CD4-positive, alpha-beta T cell (primary cell): Measurements from ENCODE around the gene RBSN. TPM values are rescaled to one million over a fixed set of nuclear protein-coding genes. Genes with fewer than 3 reads are reported as not detected.

Experiments
- ATAC-seq: fragments of 200-7000 bp; cut with Tn5 transposase; one replicate; pipeline ENCODE4 v1.10.0; 2022; ENCODE audit warnings: mild to moderate bottlenecking; ENCODE audit not compliant: poor library complexity
- CTCF ChIA-PET: fragments of 350-600 bp; sonication (Branson Sonifier 250); formaldehyde crosslinking; loops from one replicate; lab custom pipeline; 2021; ENCODE audit warnings: antibody characterized with exemption, inconsistent platforms; lab: Charles Lee
- POLR2A ChIA-PET: fragments of 350-600 bp; sonication (Branson Sonifier 250); formaldehyde crosslinking; loops from one replicate; lab custom pipeline; 2021; ENCODE audit warnings: antibody characterized with exemption, inconsistent platforms; lab: Charles Lee
- DNase-seq, 14 experiments: peaks; one replicate each; pipeline ENCODE4 v3.0.0-alpha.2; 2013 to 2020; ENCODE audit warnings: mixed read lengths in 2 of 14
- H3K27ac ChIP-seq, 2 donors: one replicate each; pipeline versions ENCODE4 v1.5.1 to v1.7.0; 2013; ENCODE audit warnings: low read length in 2 of 2, low read depth in 1 of 2, mild to moderate bottlenecking in 1 of 2
- H3K27me3 ChIP-seq, 2 experiments: 1 replicate in 1 of 2; 2 replicates in 1 of 2; pipeline versions ENCODE4 v1.6.1 to v1.7.0; 2013; ENCODE audit warnings: low read length in 2 of 2, control low read depth in 1 of 2, mild to moderate bottlenecking in 1 of 2, moderate library complexity in 1 of 2; ENCODE audit not compliant: insufficient read depth in 2 of 2, control insufficient read depth in 1 of 2
- H3K36me3 ChIP-seq: one replicate; pipeline ENCODE4 v1.6.1; 2013; ENCODE audit warnings: low read length, control low read depth; ENCODE audit not compliant: insufficient read depth
- H3K4me1 ChIP-seq: one replicate; pipeline ENCODE4 v1.6.1; 2013; ENCODE audit warnings: low read length, control low read depth; ENCODE audit not compliant: insufficient read depth
- H3K4me3 ChIP-seq: one replicate; pipeline ENCODE4 v1.5.1; 2013; ENCODE audit warnings: mild to moderate bottlenecking, low read length, moderate library complexity
- H3K9me3 ChIP-seq, 2 experiments: 1 replicate in 1 of 2; 2 replicates in 1 of 2; pipeline versions ENCODE4 v1.6.1 to v1.7.0; 2013; ENCODE audit warnings: low read length in 2 of 2, mild to moderate bottlenecking in 2 of 2, control low read depth in 1 of 2, moderate library complexity in 1 of 2; ENCODE audit not compliant: control insufficient read depth in 1 of 2, insufficient read depth in 1 of 2
- H3K27ac Mint-ChIP-seq: one replicate; pipeline ENCODE4 v1.8.0; 2020; ENCODE audit warnings: mixed read lengths
- H3K27me3 Mint-ChIP-seq: one replicate; pipeline ENCODE4 v1.8.0; 2021; ENCODE audit warnings: mixed read lengths
- H3K36me3 Mint-ChIP-seq: one replicate; pipeline ENCODE4 v1.8.0; 2021; ENCODE audit warnings: low read depth, mixed read lengths
- H3K4me1 Mint-ChIP-seq: one replicate; pipeline ENCODE4 v1.8.0; 2021; ENCODE audit warnings: low read depth, mixed read lengths
- H3K4me3 Mint-ChIP-seq: one replicate; pipeline ENCODE4 v1.8.0; 2020; ENCODE audit warnings: mild to moderate bottlenecking, mixed read lengths
- H3K9me3 Mint-ChIP-seq: one replicate; pipeline ENCODE4 v1.8.0; 2020; ENCODE audit warnings: mixed read lengths
- intact Hi-C, 2 experiments: fragments of 100-400 bp; cut with DNase I in 1 of 2; cut with micrococcal nuclease in 1 of 2; formaldehyde crosslinking; loops; one replicate each; pipeline versions ENCODE4 v1.15.1 to v1.9.0; 2023 to 2025; cut with DNase I, micrococcal nuclease
- total RNA-seq, 174 experiments: library from RNA in 2 of 174; stranded (reverse) in 2 of 174; gene quantifications; one replicate each; pipeline ENCODE4 v1.2.3 and lab custom pipeline; 2021 to 2026
- TF ChIP-seq, protein P1 (sequence below): fragments of 200-600 bp; IDR thresholded peaks from one replicate; pipeline ENCODE4 v1.8.0; 2022; ENCODE audit warnings: antibody characterized with exemption, mild to moderate bottlenecking

RBSN gene
- total RNA-seq, 2 experiments from 2014 or later = 57.2 to 57.9 TPM

DNA sequence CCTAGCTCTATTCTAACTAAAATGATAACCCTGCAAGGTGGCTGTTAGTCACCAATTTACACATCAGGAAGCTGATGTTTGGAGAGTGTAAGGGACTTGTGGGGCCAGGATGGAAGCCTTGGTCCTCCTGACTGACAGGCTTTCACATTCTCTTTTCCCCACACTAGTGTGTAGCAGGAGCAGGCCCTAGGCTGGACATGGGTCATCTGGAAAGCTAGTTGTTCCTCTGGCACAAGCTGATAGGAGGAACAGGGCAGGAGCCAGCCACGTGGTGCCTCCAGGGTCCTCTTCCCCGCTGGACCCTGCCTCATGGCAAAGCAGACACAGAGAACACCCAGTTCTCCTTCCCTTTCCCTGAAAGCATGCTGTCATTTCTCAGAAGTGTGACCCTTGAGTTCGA is 18.1 kb upstream of the RBSN start:
- H3K36me3 Mint-ChIP-seq = no peaks in the 10 kb centered on the region
- Histone ChIP-seq H3K36me3 (no peaks in the 10 kb centered on the region), H3K27me3 (no peaks in the 10 kb centered on the region), H3K9me3 (peaks cover 0 to 5% of the 10 kb centered on the region in 2 experiments), H3K4me3 (no peak overlapping the region), H3K27ac (no peak overlapping the region), H3K4me1 (peaks cover 4% of the 10 kb centered on the region)
- H3K4me1 Mint-ChIP-seq = no peaks in the 10 kb centered on the region
- no peak overlapping the region for H3K27ac Mint-ChIP-seq
- TF ChIP-seq, protein P1, sequence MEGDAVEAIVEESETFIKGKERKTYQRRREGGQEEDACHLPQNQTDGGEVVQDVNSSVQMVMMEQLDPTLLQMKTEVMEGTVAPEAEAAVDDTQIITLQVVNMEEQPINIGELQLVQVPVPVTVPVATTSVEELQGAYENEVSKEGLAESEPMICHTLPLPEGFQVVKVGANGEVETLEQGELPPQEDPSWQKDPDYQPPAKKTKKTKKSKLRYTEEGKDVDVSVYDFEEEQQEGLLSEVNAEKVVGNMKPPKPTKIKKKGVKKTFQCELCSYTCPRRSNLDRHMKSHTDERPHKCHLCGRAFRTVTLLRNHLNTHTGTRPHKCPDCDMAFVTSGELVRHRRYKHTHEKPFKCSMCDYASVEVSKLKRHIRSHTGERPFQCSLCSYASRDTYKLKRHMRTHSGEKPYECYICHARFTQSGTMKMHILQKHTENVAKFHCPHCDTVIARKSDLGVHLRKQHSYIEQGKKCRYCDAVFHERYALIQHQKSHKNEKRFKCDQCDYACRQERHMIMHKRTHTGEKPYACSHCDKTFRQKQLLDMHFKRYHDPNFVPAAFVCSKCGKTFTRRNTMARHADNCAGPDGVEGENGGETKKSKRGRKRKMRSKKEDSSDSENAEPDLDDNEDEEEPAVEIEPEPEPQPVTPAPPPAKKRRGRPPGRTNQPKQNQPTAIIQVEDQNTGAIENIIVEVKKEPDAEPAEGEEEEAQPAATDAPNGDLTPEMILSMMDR = no peak
- ChIA-PET CTCF (interaction anchor here (1.6 kb wide), 1 partner anchor 9 kb away, joined by 8 read pairs; no protein-coding TSS in a partner anchor), POLR2A (no interaction called here)
- intact Hi-C loops = no loop called here
- DNase-seq = no peak
- H3K27me3 Mint-ChIP-seq = peaks cover 3% of the 10 kb centered on the region
- ATAC-seq = no peak
- no peak overlapping the region for H3K4me3 Mint-ChIP-seq
- no peaks in the 10 kb centered on the region for H3K9me3 Mint-ChIP-seq

DNA sequence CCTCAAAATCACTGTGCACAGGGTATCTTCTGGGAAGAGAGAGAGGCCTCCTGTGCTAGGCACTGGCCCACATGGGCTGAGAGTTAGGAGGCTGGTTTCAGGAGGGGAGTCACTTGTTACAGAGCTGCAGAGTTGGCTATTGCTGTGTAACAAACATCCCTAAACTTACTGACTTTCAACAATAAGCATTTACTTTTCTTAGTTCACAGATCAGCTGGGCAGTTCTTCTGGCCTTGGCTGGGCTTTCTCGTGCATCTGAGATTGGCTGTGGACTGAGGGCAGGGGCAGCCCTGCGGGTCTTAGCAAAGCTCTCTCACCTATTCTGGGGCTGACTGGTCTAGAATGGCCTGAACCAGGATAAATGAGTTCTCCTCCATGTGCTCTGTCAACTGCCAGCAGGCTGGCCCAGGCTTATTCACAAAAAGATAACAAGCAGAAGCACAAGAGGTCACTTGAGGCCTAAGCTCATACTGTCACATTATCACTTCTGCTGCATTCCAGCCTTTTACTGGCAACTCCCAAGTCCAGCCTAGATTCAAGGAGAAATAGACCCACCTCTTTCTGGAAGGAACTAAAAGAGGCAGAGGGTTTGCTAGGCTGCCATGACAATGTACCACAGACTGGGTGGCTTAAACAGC is 17.2 kb upstream of the RBSN start:
- Mint-ChIP-seq H3K4me1 (no peaks in the 10 kb centered on the region), H3K36me3 (no peaks in the 10 kb centered on the region), H3K9me3 (no peaks in the 10 kb centered on the region), H3K27me3 (peaks cover 3% of the 10 kb centered on the region), H3K4me3 (no peak overlapping the region), H3K27ac (no peak overlapping the region)
- no peak overlapping the region for H3K4me3 ChIP-seq
- no peaks in the 10 kb centered on the region for H3K36me3 ChIP-seq
- ChIA-PET POLR2A (no interaction called here), CTCF (interaction anchor here (1.6 kb wide), 1 partner anchor 8 kb away, joined by 8 read pairs; no protein-coding TSS in a partner anchor)
- peak in 1 of 14 experiments; percentile 0 for DNase-seq
- H3K4me1 ChIP-seq = peaks cover 4% of the 10 kb centered on the region
- H3K27me3 ChIP-seq = no peaks in the 10 kb centered on the region
- H3K27ac ChIP-seq = no peak overlapping the region
- TF ChIP-seq, protein P1 = no peak
- no peak for ATAC-seq
- intact Hi-C loops = no loop called here
- peaks cover 0 to 5% of the 10 kb centered on the region in 2 experiments for H3K9me3 ChIP-seq

DNA sequence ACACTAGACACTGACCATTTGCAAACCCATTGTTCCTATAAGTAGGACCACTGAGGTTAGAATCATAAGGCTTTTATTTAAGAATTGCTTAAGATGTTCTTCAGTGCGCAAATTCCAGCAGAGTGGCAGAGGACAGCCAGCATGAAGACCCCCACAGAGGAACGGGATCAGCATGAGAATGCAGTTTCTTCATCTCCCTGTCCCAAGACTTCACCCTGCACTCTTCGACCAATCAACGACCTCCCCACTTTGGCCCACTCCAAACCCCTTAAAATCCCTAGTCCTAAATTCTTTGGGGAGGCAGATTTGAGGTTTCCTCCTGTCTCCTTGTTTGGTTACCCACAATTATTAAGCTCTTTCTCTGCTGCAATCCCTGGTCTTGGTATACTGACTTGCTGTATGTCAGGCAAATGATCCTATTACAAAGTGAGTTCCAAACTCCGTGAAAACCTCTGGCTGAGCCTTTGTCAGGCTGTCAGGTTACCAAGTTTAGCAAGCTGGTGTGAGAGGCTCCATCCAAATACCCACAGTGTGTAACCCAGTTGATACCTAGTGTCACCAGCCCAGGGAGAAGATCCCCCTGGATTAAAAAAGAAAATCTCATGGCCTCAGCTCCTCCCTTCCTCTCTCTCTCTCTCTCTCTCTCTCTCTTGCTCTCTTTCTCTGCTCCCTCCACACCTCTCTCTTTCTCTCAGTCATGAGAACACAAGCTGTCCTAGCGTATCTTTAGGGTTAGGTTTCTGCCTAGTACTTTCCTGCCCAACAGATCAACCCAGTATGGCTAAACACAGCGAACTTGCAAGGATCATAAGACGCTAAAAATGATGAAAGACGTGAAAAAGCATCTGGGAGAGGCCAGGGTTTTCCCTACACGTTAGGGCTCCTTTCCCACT is 15.8 kb upstream of the RBSN start:
- Histone ChIP-seq H3K4me3 (no peak overlapping the region), H3K27me3 (no peaks in the 10 kb centered on the region), H3K27ac (no peak overlapping the region), H3K9me3 (peaks cover 0 to 5% of the 10 kb centered on the region in 2 experiments), H3K4me1 (peaks cover 4% of the 10 kb centered on the region), H3K36me3 (no peaks in the 10 kb centered on the region)
- TF ChIP-seq, protein P1 = no peak
- ATAC-seq (no peak), DNase-seq (no peak)
- ChIA-PET POLR2A (no interaction called here), CTCF (no interaction called here)
- peaks cover 3% of the 10 kb centered on the region for H3K27me3 Mint-ChIP-seq
- no peaks in the 10 kb centered on the region for H3K9me3 Mint-ChIP-seq
- no peaks in the 10 kb centered on the region for H3K4me1 Mint-ChIP-seq
- H3K27ac Mint-ChIP-seq = no peak overlapping the region
- no peaks in the 10 kb centered on the region for H3K36me3 Mint-ChIP-seq
- intact Hi-C loops = loop anchor here in 1 of 2 experiments (5.0 kb wide), 1 partner anchor 293 kb away; no protein-coding TSS in a partner anchor
- H3K4me3 Mint-ChIP-seq = no peak overlapping the region
